WTC11 (cell line): Measurements from ENCODE around the gene MNAT1. TPM values are rescaled to one million over a fixed set of nuclear protein-coding genes. Genes with fewer than 3 reads are reported as not detected.

ENCODE experiments used
- ATAC-seq: fragments of 200-7000 bp; cut with Tn5 transposase; 2 replicates; pipeline ENCODE4 v1.10.0; 2021; ENCODE audit warnings: mild to moderate bottlenecking, moderate library complexity
- CTCF ChIA-PET: fragments of 300-600 bp; sonication (Branson Sonifier 250); formaldehyde crosslinking; loops from one replicate; lab custom pipeline; 2021; ENCODE audit warnings: antibody characterized with exemption; lab: Charles Lee
- POLR2A ChIA-PET: fragments of 350-600 bp; sonication (Branson Sonifier 250); formaldehyde crosslinking; loops from one replicate; lab custom pipeline; 2021; ENCODE audit warnings: antibody characterized with exemption; lab: Charles Lee
- DNase-seq: peaks from one replicate; pipeline ENCODE4 v3.0.0; 2021; ENCODE audit warnings: low spot score
- H3K27ac Mint-ChIP-seq: 2 replicates; pipeline ENCODE4 v1.8.0; 2021; ENCODE audit warnings: mixed read lengths
- H3K27me3 Mint-ChIP-seq: 2 replicates; pipeline ENCODE4 v1.8.0; 2021; ENCODE audit warnings: low read depth, mild to moderate bottlenecking, moderate library complexity, mixed read lengths
- H3K36me3 Mint-ChIP-seq: 2 replicates; pipeline ENCODE4 v1.8.0; 2021; ENCODE audit warnings: mixed read lengths
- H3K4me1 Mint-ChIP-seq: 2 replicates; pipeline ENCODE4 v1.8.0; 2022; ENCODE audit warnings: mixed read lengths
- H3K4me3 Mint-ChIP-seq: 2 replicates; pipeline ENCODE4 v1.8.0; 2021; ENCODE audit warnings: mild to moderate bottlenecking, moderate library complexity, mixed read lengths
- H3K9me3 Mint-ChIP-seq: 2 replicates; pipeline ENCODE4 v1.8.0; 2021; ENCODE audit warnings: mixed read lengths
- ATF2 ChIP-seq: sonication (generic); formaldehyde crosslinking; IDR thresholded peaks from 2 replicates; pipeline ENCODE4 v1.8.1; 2022; ENCODE audit warnings: low read depth, missing genetic modification reagents, borderline replicate concordance
- ATF6 ChIP-seq: sonication (generic); formaldehyde crosslinking; IDR thresholded peaks from 2 replicates; pipeline ENCODE4 v1.8.1; 2023; ENCODE audit warnings: mild to moderate bottlenecking, missing genetic modification reagents
- E2F4 ChIP-seq: sonication (generic); formaldehyde crosslinking; IDR thresholded peaks from 2 replicates; pipeline ENCODE4 v1.8.1; 2022; ENCODE audit warnings: low read depth, mild to moderate bottlenecking, moderate library complexity, missing genetic modification reagents, borderline replicate concordance
- FOXK1 ChIP-seq: sonication (generic); formaldehyde crosslinking; IDR thresholded peaks from 2 replicates; pipeline ENCODE4 v1.8.0; 2022; ENCODE audit warnings: mild to moderate bottlenecking, moderate library complexity, missing genetic modification reagents
- HMGXB4 ChIP-seq: sonication (generic); formaldehyde crosslinking; IDR thresholded peaks from 2 replicates; pipeline ENCODE4 v1.8.1; 2023; ENCODE audit warnings: mild to moderate bottlenecking, moderate library complexity, missing genetic modification reagents
- JUN ChIP-seq: sonication (generic); formaldehyde crosslinking; IDR thresholded peaks from 2 replicates; pipeline ENCODE4 v1.8.0; 2023; ENCODE audit warnings: mild to moderate bottlenecking, missing genetic modification reagents
- MAX ChIP-seq: sonication (generic); formaldehyde crosslinking; IDR thresholded peaks from 2 replicates; pipeline ENCODE4 v1.8.0; 2022; ENCODE audit warnings: mild to moderate bottlenecking, missing genetic modification reagents
- MYBL2 ChIP-seq: sonication (generic); formaldehyde crosslinking; IDR thresholded peaks from 2 replicates; pipeline ENCODE4 v1.8.1; 2023; ENCODE audit warnings: mild to moderate bottlenecking, moderate library complexity, missing genetic modification reagents
- NR1H2 ChIP-seq: sonication (generic); formaldehyde crosslinking; IDR thresholded peaks from 2 replicates; pipeline ENCODE4 v1.9.0; 2021; ENCODE audit warnings: mild to moderate bottlenecking, moderate library complexity, missing genetic modification reagents
- SOX15 ChIP-seq: fragments of 250-450 bp; sonication (Bioruptor Pico); IDR thresholded peaks from 2 replicates; pipeline ENCODE4 v1.9.0; 2021; ENCODE audit warnings: mild to moderate bottlenecking
- STAT6 ChIP-seq: sonication (generic); formaldehyde crosslinking; conservative IDR thresholded peaks from 2 replicates; pipeline ENCODE4 v1.8.1; 2023; ENCODE audit warnings: mild to moderate bottlenecking, low read depth, missing genetic modification reagents, moderate library complexity
- TCF7 ChIP-seq: sonication (generic); formaldehyde crosslinking; IDR thresholded peaks from 2 replicates; pipeline ENCODE4 v1.8.0; 2022; ENCODE audit warnings: mild to moderate bottlenecking, low read depth, missing genetic modification reagents, moderate library complexity
- ZBTB21 ChIP-seq: sonication (generic); formaldehyde crosslinking; IDR thresholded peaks from 2 replicates; pipeline ENCODE4 v1.8.1; 2023; ENCODE audit warnings: mild to moderate bottlenecking, missing genetic modification reagents, borderline replicate concordance
- ZNF121 ChIP-seq: sonication (generic); formaldehyde crosslinking; IDR thresholded peaks from 2 replicates; pipeline ENCODE4 v1.8.0; 2023; ENCODE audit warnings: missing genetic modification reagents
- ZNF138 ChIP-seq: sonication (generic); formaldehyde crosslinking; conservative IDR thresholded peaks from 2 replicates; pipeline ENCODE4 v1.8.1; 2022; ENCODE audit warnings: mild to moderate bottlenecking, moderate library complexity, missing genetic modification reagents
- ZNF396 ChIP-seq: fragments of 250-450 bp; sonication (Bioruptor Pico); IDR thresholded peaks from 2 replicates; pipeline ENCODE4 v1.8.0; 2021; ENCODE audit warnings: mild to moderate bottlenecking, moderate library complexity, borderline replicate concordance
- ZNF425 ChIP-seq: fragments of 250-450 bp; sonication (Bioruptor Pico); conservative IDR thresholded peaks from 2 replicates; pipeline ENCODE4 v1.9.0; 2021; ENCODE audit warnings: mild to moderate bottlenecking
- ZNF532 ChIP-seq: fragments of 250-450 bp; sonication (Bioruptor Pico); IDR thresholded peaks from 2 replicates; pipeline ENCODE4 v1.9.0; 2021; ENCODE audit warnings: mild to moderate bottlenecking, borderline replicate concordance
- total RNA-seq: library from RNA; stranded (reverse); gene quantifications from 3 replicates; pipeline ENCODE4 v1.2.3, GENCODE V29; 2021

The MNAT1 gene
- total RNA-seq, 1 experiment from 2014 or later: 59.0 TPM

- TF ChIP-seq ZNF121 (CRISPR knock-in tag): no peak
- TF ChIP-seq ZBTB21 (CRISPR knock-in tag): no peak
- TF ChIP-seq MYBL2 (CRISPR knock-in tag): no peak
- no peak for TF ChIP-seq TCF7 (CRISPR knock-in tag)
- no peak for TF ChIP-seq E2F4 (CRISPR knock-in tag)
- no peak for TF ChIP-seq NR1H2 (CRISPR knock-in tag)
These were observed 217.3 kb downstream of the MNAT1 start (continued) for GRCh38 chr14:60951776-60952435.

- no peaks in the 10 kb centered on the region for H3K27me3 Mint-ChIP-seq
- H3K27ac Mint-ChIP-seq: no peak overlapping the region
- ChIA-PET POLR2A (no interaction called here), CTCF (no interaction called here)
- ATAC-seq (no peak), DNase-seq (no peak)
- no peak overlapping the region for H3K4me3 Mint-ChIP-seq
- H3K4me1 Mint-ChIP-seq: no peaks in the 10 kb centered on the region
- peaks cover 45% of the 10 kb centered on the region for H3K36me3 Mint-ChIP-seq
- H3K9me3 Mint-ChIP-seq: peaks cover 34% of the 10 kb centered on the region
- TF ChIP-seq FOXK1 (CRISPR knock-in tag): no peak
- TF ChIP-seq ZNF396 (CRISPR knock-in tag): no peak
- TF ChIP-seq ATF6 (CRISPR knock-in tag): no peak
- TF ChIP-seq MAX (CRISPR knock-in tag): no peak
- TF ChIP-seq ZNF532 (CRISPR knock-in tag): no peak
- no peak for TF ChIP-seq ZNF425 (CRISPR knock-in tag)
- TF ChIP-seq ZNF138 (CRISPR knock-in tag): no peak
- no peak for TF ChIP-seq ATF2 (CRISPR knock-in tag)
- TF ChIP-seq HMGXB4: no peak
- TF ChIP-seq JUN (CRISPR knock-in tag): no peak
- TF ChIP-seq STAT6: no peak
- no peak for TF ChIP-seq SOX15 (CRISPR knock-in tag)
These were observed 221.6 kb downstream of the MNAT1 start for GRCh38 chr14:60956202-60956601.
